GM12878 (cell line): ENCODE measurements around the gene C1orf50. TPM values are rescaled to one million over a fixed set of nuclear protein-coding genes. Genes with fewer than 3 reads are reported as not detected.

Source experiments
- ATAC-seq: fragments of 200-7000 bp; cut with Tn5 transposase; 3 replicates; pipeline ENCODE4 v1.9.1; 2020; ENCODE audit warnings: mild to moderate bottlenecking, moderate library complexity
- BruUV-seq: library from RNA; stranded (reverse); fragments of 400-500 nt; replicated peaks from 2 replicates; lab custom pipeline; 2021; lab: Mats Ljungman, UMichigan
- CTCF ChIA-PET: fragments of 300-600 bp; sonication (Branson Sonifier 250); formaldehyde crosslinking; extraction: SDS; loops from one replicate; lab custom pipeline; 2021; ENCODE audit warnings: inconsistent platforms; lab: Yijun Ruan, JAX
- POLR2A ChIA-PET: fragments of 350-600 bp; formaldehyde crosslinking; extraction: SDS; loops from one replicate; lab custom pipeline; 2021; ENCODE audit warnings: inconsistent platforms; lab: Charles Lee
- RAD21 ChIA-PET: fragments of 300-600 bp; sonication (Branson Sonifier 250); formaldehyde crosslinking; loops from one replicate; lab custom pipeline; 2023; ENCODE audit warnings: antibody characterized with exemption; ENCODE audit not compliant: unreplicated experiment; lab: Charles Lee
- SMC1A ChIA-PET: fragments of 300-600 bp; sonication (Branson Sonifier 250); formaldehyde crosslinking; loops from one replicate; lab custom pipeline; 2023; ENCODE audit not compliant: unreplicated experiment, uncharacterized antibody; lab: Charles Lee
- DNase-seq: peaks from one replicate; pipeline ENCODE4 v3.0.0-alpha.2; 2011; ENCODE audit warnings: low read depth, low spot score
- FAIRE-seq: peaks from 3 replicates; lab custom pipeline; 2011; peaks lifted over from hg19 to GRCh38; lab: Jason Lieb, UNC
- H2AFZ ChIP-seq: 2 replicates; pipeline ENCODE4 v1.6.0; 2011; ENCODE audit warnings: low read depth, low read length, control low read depth; ENCODE audit not compliant: control insufficient read depth
- H3K27ac ChIP-seq: 2 replicates; pipeline ENCODE4 v1.5.1; 2011; ENCODE audit warnings: control low read depth; ENCODE audit not compliant: control insufficient read depth, insufficient read depth
- H3K27me3 ChIP-seq, 2 experiments: replicated peaks in 1 of 2; 2 replicates each; pipeline versions ENCODE4 v1.6.0 to v1.6.1; 2011; ENCODE audit warnings: low read length in 1 of 2; ENCODE audit not compliant: control insufficient read depth in 2 of 2, insufficient read depth in 2 of 2
- H3K36me3 ChIP-seq, 2 experiments: 2 replicates each; pipeline ENCODE4 v1.5.1; 2011; ENCODE audit warnings: low read length in 1 of 2; ENCODE audit not compliant: control insufficient read depth in 2 of 2, insufficient read depth in 2 of 2
- H3K4me1 ChIP-seq: 2 replicates; pipeline ENCODE4 v1.6.1; 2011; ENCODE audit warnings: mild to moderate bottlenecking, low read length, moderate library complexity, mixed read lengths; ENCODE audit not compliant: control insufficient read depth, insufficient read depth
- H3K4me2 ChIP-seq: 2 replicates; pipeline ENCODE4 v1.6.0; 2011; ENCODE audit warnings: control low read depth; ENCODE audit not compliant: control insufficient read depth, insufficient read depth
- H3K4me3 ChIP-seq: fragments of 200-600 bp; sonication (generic); 2 replicates; pipeline ENCODE4 v1.5.1; 2016
- H3K79me2 ChIP-seq: 2 replicates; pipeline ENCODE4 v1.6.0; 2011; ENCODE audit warnings: low read length; ENCODE audit not compliant: control insufficient read depth, insufficient read depth
- H3K9ac ChIP-seq: 2 replicates; pipeline ENCODE4 v1.8.0; 2011; ENCODE audit warnings: low read length, control low read depth, mixed read lengths; ENCODE audit not compliant: control insufficient read depth, insufficient read depth
- H3K9me3 ChIP-seq: replicated peaks from 3 replicates; pipeline ENCODE4 v1.5.1; 2011; ENCODE audit warnings: mild to moderate bottlenecking, low read length; ENCODE audit not compliant: control insufficient read depth, insufficient read depth
- H4K20me1 ChIP-seq: 2 replicates; pipeline ENCODE4 v1.6.0; 2011; ENCODE audit not compliant: control insufficient read depth, insufficient read depth
- ESRRA ChIP-seq: IDR thresholded peaks from 2 replicates; pipeline ENCODE4 v1.6.1; 2012; ENCODE audit warnings: mild to moderate bottlenecking, low read length, improper control_type of control experiment
- EZH2 ChIP-seq: IDR thresholded peaks from 2 replicates; pipeline ENCODE4 v1.6.1; 2012; ENCODE audit warnings: low read depth, mild to moderate bottlenecking, control low read depth, inconsistent platforms, low read length, borderline replicate concordance; ENCODE audit not compliant: control insufficient read depth
- GATAD2B ChIP-seq: fragments of 450-650 bp; conservative IDR thresholded peaks from 2 replicates; pipeline ENCODE4 v1.6.1; 2017; ENCODE audit warnings: low read depth, mild to moderate bottlenecking, moderate library complexity
- HDAC6 ChIP-seq: fragments of 200-600 bp; sonication (generic); IDR thresholded peaks from one replicate; pipeline ENCODE4 v1.8.0; 2017; ENCODE audit warnings: antibody characterized with exemption; ENCODE audit not compliant: unreplicated experiment
- NR2C1 ChIP-seq: fragments of 450-650 bp; IDR thresholded peaks from 2 replicates; pipeline ENCODE4 v1.6.1; 2017; ENCODE audit warnings: antibody characterized with exemption, mild to moderate bottlenecking, moderate library complexity
- NR2F1 ChIP-seq: fragments of 450-650 bp; conservative IDR thresholded peaks from 2 replicates; pipeline ENCODE4 v1.6.1; 2017; ENCODE audit warnings: mild to moderate bottlenecking
- POLR2A ChIP-seq: IDR thresholded peaks from 2 replicates; pipeline ENCODE4 v1.6.1; 2011; ENCODE audit warnings: low read depth, mild to moderate bottlenecking, low read length
- RB1 ChIP-seq: fragments of 450-650 bp; formaldehyde crosslinking; IDR thresholded peaks from 2 replicates; pipeline ENCODE4 v1.6.1; 2017; ENCODE audit warnings: mild to moderate bottlenecking, borderline replicate concordance
- RUNX3 ChIP-seq: IDR thresholded peaks from 2 replicates; pipeline ENCODE4 v1.6.1; 2012; ENCODE audit warnings: low read length, inconsistent platforms
- SMAD5 ChIP-seq: IDR thresholded peaks from 2 replicates; pipeline ENCODE4 v1.6.1; 2016; ENCODE audit warnings: antibody characterized with exemption, low read depth
- SP1 ChIP-seq: IDR thresholded peaks from one replicate; pipeline ENCODE4 v1.6.1; 2011; ENCODE audit warnings: low read depth, low read length
- SRF ChIP-seq, 2 experiments: IDR thresholded peaks; 2 replicates each; pipeline ENCODE4 v1.6.1; 2011; ENCODE audit warnings: low read depth in 2 of 2, low read length in 2 of 2, mild to moderate bottlenecking in 1 of 2, moderate library complexity in 1 of 2
- TAF1 ChIP-seq: IDR thresholded peaks from 2 replicates; pipeline ENCODE4 v1.6.1; 2011; ENCODE audit warnings: mild to moderate bottlenecking, low read depth, low read length, borderline replicate concordance
- YY1 ChIP-seq: IDR thresholded peaks from 2 replicates; pipeline ENCODE4 v1.6.1; 2011; ENCODE audit warnings: low read depth, mild to moderate bottlenecking, low read length
- WGBS: methylation state at CpG from one replicate; pipeline ENCODE4 v1.1.6; 2016; ENCODE audit warnings: low lambda C conversion rate; ENCODE audit not compliant: insufficient replicate concordance, insufficient coverage; ENCODE audit errors: missing lambda C conversion rate; 5-methylcytosine and 5-hydroxymethylcytosine counted together
- in situ Hi-C: fragments of 300-500 bp; cut with MboI; formaldehyde crosslinking; loops from 9 replicates; pipeline ENCODE4 v1.14.3; 2018; ENCODE audit warnings: mixed read lengths
- intact Hi-C: fragments of 100-400 bp; cut with micrococcal nuclease; formaldehyde crosslinking; loops from one replicate; pipeline ENCODE4 v1.14.2; 2022; ENCODE audit not compliant: unreplicated experiment
- polyA plus RNA-seq, 11 experiments: library from polyadenylated mRNA; depleted of rRNA in 4 of 11; unstranded in 6 of 11; stranded (reverse) in 5 of 11; fragments of >200 nt; fragmentation: Nextera tagmentation in 4 of 11; fragmentation: Illumina TruSeq in 1 of 11; extraction: Ambion mirVana in 4 of 11; extraction: Trizol in 1 of 11; gene quantifications; 1 replicate in 1 of 11; 2 replicates in 10 of 11; pipeline versions ENCODE4 v1.2.1 to v1.2.3, GENCODE V29; 2011 to 2016; ENCODE audit warnings: inconsistent platforms in 2 of 11, missing spikeins in 2 of 11, low read depth in 1 of 11
- total RNA-seq, 4 experiments: library from RNA; depleted of rRNA in 3 of 4; stranded (reverse); fragments of >200 nt in 3 of 4; fragmentation: Illumina TruSeq in 1 of 4; extraction: Trizol in 1 of 4; gene quantifications; 2 replicates each; pipeline versions ENCODE4 v1.2.1 to v1.2.3, GENCODE V29; 2013 to 2021
- TF ChIP-seq, protein P1 (sequence below): fragments of 450-650 bp; IDR thresholded peaks from 2 replicates; pipeline ENCODE4 v1.6.1; 2017; ENCODE audit warnings: mild to moderate bottlenecking
- TF ChIP-seq, protein P2 (sequence below): fragments of 450-650 bp; IDR thresholded peaks from 2 replicates; pipeline ENCODE4 v1.6.1; 2017; ENCODE audit warnings: mild to moderate bottlenecking, moderate library complexity

Gene C1orf50
- total and polyA plus RNA-seq, 10 of the 15 experiments (the other 5 are each of a cell fraction or from before 2014, with no cell fraction given) = 1.2 to 10.7 (median 6.7) TPM

DNA sequence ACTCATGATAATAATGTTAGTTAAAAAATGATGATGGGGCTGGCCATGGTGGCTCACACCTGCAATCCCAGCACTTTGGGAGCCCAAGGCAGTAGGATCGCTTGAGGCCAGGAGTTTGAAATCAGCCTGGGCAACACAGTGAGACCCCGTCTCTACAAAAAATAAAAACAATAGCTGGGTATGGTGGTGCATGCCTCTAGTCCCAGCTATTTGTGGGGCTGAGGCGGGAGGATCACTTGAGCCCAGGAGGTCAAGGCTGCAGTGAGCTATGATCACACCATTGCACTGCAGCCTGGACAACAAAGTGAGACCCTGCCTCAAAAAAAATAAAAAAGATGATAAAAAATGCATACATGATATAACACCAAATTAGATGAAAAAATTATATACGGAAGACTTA is 5.5 kb upstream of the C1orf50 start (continued):
- TF ChIP-seq RB1 (no peak), POLR2A (no peak)

DNA sequence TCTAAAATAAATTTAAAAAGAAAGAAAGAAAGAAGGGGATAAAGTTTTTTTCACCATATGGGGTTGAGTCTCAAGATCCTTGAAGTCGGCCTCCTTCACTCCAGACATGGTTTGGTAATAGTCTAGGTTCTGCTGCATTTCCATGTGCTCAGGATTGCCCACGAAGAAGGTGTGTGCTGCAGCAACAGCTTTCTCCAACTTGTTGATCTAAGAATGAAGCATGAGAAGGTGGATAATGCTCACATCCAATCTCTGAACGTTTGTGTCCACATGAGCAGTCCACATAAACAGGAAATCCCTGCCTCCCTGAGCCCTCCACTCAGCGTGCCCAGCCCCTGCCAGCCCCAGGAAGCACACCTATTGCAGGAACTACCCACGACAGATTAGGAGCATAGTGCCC is 4.8 kb upstream of the C1orf50 start:
- H3K4me1 ChIP-seq = no peaks in the 10 kb centered on the region; the same call in 1 of the 2 replicates
- WGBS = 57% methylated on average over 5 of the region's 5 CpGs
- peak overlapping the region; percentile 4; the same call in 1 of the 2 replicates for H3K27ac ChIP-seq
- no peak overlapping the region for H2AFZ ChIP-seq
- no peak for DNase-seq
- peaks cover 30% of the 10 kb centered on the region for H3K79me2 ChIP-seq
- H3K4me3 ChIP-seq = no peak overlapping the region
- in situ Hi-C loops = no loop called here
- H4K20me1 ChIP-seq = no peaks in the 10 kb centered on the region
- H3K36me3 ChIP-seq = peaks cover 3 to 4% of the 10 kb centered on the region in 2 experiments; a peak in 3 of 4 replicates
- POLR2A ChIA-PET = interaction anchor here (0.9 kb wide), 1 partner anchor 70 kb away, joined by 3 read pairs; no protein-coding TSS in a partner anchor
- SMC1A ChIA-PET = interaction anchor here (1.0 to 1.7 kb wide), 3 partner anchors 9 to 424 kb away, joined by 4 to 5 read pairs (median 5); no protein-coding TSS in a partner anchor
- RAD21 ChIA-PET = interaction anchor here (1.2 to 1.6 kb wide), 3 partner anchors 9 to 104 kb away, joined by 3 to 5 read pairs (median 4); partner anchors contain the start of gene ZNF691
- no peak for TF ChIP-seq ESRRA
- no peak for TF ChIP-seq NR2C1
- TF ChIP-seq RUNX3 = no peak
- no peak for TF ChIP-seq SRF (IDR thresholded peaks at IDR 0.05; ENCODE audit: low read depth in 2 of 2, low read length in 2 of 2)
- no peak for TF ChIP-seq SP1
- no peak for TF ChIP-seq YY1
- TF ChIP-seq NR2F1 = no peak
- no peak for TF ChIP-seq EZH2
- TF ChIP-seq, protein P1, sequence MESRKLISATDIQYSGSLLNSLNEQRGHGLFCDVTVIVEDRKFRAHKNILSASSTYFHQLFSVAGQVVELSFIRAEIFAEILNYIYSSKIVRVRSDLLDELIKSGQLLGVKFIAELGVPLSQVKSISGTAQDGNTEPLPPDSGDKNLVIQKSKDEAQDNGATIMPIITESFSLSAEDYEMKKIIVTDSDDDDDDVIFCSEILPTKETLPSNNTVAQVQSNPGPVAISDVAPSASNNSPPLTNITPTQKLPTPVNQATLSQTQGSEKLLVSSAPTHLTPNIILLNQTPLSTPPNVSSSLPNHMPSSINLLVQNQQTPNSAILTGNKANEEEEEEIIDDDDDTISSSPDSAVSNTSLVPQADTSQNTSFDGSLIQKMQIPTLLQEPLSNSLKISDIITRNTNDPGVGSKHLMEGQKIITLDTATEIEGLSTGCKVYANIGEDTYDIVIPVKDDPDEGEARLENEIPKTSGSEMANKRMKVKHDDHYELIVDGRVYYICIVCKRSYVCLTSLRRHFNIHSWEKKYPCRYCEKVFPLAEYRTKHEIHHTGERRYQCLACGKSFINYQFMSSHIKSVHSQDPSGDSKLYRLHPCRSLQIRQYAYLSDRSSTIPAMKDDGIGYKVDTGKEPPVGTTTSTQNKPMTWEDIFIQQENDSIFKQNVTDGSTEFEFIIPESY = no peak
- TF ChIP-seq HDAC6 = no peak
- TF ChIP-seq TAF1 = no peak
- no peak for TF ChIP-seq GATAD2B
- TF ChIP-seq, protein P2, sequence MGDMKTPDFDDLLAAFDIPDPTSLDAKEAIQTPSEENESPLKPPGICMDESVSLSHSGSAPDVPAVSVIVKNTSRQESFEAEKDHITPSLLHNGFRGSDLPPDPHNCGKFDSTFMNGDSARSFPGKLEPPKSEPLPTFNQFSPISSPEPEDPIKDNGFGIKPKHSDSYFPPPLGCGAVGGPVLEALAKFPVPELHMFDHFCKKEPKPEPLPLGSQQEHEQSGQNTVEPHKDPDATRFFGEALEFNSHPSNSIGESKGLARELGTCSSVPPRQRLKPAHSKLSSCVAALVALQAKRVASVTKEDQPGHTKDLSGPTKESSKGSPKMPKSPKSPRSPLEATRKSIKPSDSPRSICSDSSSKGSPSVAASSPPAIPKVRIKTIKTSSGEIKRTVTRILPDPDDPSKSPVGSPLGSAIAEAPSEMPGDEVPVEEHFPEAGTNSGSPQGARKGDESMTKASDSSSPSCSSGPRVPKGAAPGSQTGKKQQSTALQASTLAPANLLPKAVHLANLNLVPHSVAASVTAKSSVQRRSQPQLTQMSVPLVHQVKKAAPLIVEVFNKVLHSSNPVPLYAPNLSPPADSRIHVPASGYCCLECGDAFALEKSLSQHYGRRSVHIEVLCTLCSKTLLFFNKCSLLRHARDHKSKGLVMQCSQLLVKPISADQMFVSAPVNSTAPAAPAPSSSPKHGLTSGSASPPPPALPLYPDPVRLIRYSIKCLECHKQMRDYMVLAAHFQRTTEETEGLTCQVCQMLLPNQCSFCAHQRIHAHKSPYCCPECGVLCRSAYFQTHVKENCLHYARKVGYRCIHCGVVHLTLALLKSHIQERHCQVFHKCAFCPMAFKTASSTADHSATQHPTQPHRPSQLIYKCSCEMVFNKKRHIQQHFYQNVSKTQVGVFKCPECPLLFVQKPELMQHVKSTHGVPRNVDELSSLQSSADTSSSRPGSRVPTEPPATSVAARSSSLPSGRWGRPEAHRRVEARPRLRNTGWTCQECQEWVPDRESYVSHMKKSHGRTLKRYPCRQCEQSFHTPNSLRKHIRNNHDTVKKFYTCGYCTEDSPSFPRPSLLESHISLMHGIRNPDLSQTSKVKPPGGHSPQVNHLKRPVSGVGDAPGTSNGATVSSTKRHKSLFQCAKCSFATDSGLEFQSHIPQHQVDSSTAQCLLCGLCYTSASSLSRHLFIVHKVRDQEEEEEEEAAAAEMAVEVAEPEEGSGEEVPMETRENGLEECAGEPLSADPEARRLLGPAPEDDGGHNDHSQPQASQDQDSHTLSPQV = no peak
- no peak for TF ChIP-seq SMAD5
- TF ChIP-seq, all 136 proteins: peak for 0
- Histone ChIP-seq H3K9me3 (no peaks in the 10 kb centered on the region), H3K27me3 (no peaks in the 10 kb centered on the region), H3K4me2 (no peak overlapping the region), H3K9ac (no peak overlapping the region)
- peak; percentile 13 for FAIRE-seq
- ATAC-seq = no peak
- no TSS peak for BruUV-seq
- intact Hi-C loops = no loop called here
- CTCF ChIA-PET = interaction anchor here (0.5 to 2.0 kb wide), 6 partner anchors 10 to 311 kb away, joined by 3 to 9 read pairs (median 4); no protein-coding TSS in a partner anchor
